Erythroblast (primary cell): ENCODE results near the gene AIFM2.

ENCODE experiments used
- GATA1 ChIP-seq: IDR thresholded peaks from 2 replicates; pipeline ENCODE4 v1.6.1; 2011; ENCODE audit warnings: low read depth, mild to moderate bottlenecking, control low read depth, low read length, moderate library complexity
- POLR2A ChIP-seq: IDR thresholded peaks from 2 replicates; pipeline ENCODE4 v1.6.1; 2011; ENCODE audit warnings: mild to moderate bottlenecking, low read length

DNA sequence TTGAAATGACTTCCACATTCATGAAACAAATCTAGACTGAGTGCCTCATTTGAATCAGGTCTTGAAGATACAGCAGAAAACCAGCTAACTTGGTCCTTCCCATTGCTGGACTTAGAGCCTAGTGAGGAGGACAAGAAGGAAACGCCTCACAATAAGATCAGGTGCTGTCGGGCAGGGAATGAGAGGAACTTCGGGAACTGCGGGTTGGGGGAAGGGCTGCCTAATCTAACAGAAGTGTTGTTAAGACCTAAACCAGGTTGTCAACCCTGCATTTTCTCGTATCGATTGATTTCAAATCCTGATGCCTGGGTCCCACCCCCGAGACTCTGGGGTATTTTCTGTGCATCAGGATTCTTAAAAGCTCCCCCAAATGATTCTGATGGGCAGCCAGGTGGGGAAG is 53.7 kb downstream of the AIFM2 start:
- TF ChIP-seq POLR2A (no peak), GATA1 (no peak)
